Panc1 (cell line): ENCODE results near the gene KRTAP5-3. TPM values are rescaled to one million over a fixed set of nuclear protein-coding genes. Genes with fewer than 3 reads are reported as not detected.
A peak's percentile ranks its signal among the peaks of the same experiment; 100 is the strongest.

ENCODE experiments used
- ATAC-seq: fragments of 200-7000 bp; cut with Tn5 transposase; 2 replicates; pipeline ENCODE4 v1.9.1; 2020; ENCODE audit warnings: mild to moderate bottlenecking, moderate library complexity
- BruUV-seq: library from RNA; stranded (reverse); fragments of 400-500 nt; replicated peaks from 2 replicates; lab custom pipeline; 2021; lab: Mats Ljungman, UMichigan
- CTCF ChIA-PET: fragments of 300-600 bp; sonication (Branson Sonifier 250); formaldehyde crosslinking; loops from one replicate; lab custom pipeline; 2022; ENCODE audit warnings: antibody characterized with exemption; lab: Charles Lee
- POLR2A ChIA-PET: fragments of 300-600 bp; sonication (Branson Sonifier 250); formaldehyde crosslinking; loops from one replicate; lab custom pipeline; 2022; ENCODE audit warnings: antibody characterized with exemption; lab: Charles Lee
- DNase-seq: peaks from one replicate; pipeline ENCODE4 v3.0.0-alpha.2; 2010; ENCODE audit warnings: low read depth, low spot score
- H3K27ac ChIP-seq: 2 replicates; pipeline ENCODE4 v1.5.1; 2011; ENCODE audit warnings: mild to moderate bottlenecking, low read length, inconsistent platforms
- H3K27me3 ChIP-seq: fragments of 200-500 bp; sonication (Bioruptor generic); 2 replicates; pipeline ENCODE4 v1.6.0; 2014; ENCODE audit warnings: low read length, inconsistent platforms; ENCODE audit not compliant: control insufficient read depth, insufficient read depth
- H3K36me3 ChIP-seq: fragments of 200-500 bp; sonication (Bioruptor generic); 2 replicates; pipeline ENCODE4 v1.5.1; 2014; ENCODE audit warnings: inconsistent platforms, mild to moderate bottlenecking, low read length, moderate library complexity; ENCODE audit not compliant: control insufficient read depth, insufficient read depth
- H3K4me1 ChIP-seq: 2 replicates; pipeline ENCODE4 v1.5.1; 2011; ENCODE audit warnings: inconsistent platforms, mild to moderate bottlenecking, low read length, moderate library complexity; ENCODE audit not compliant: control insufficient read depth, insufficient read depth
- H3K4me3 ChIP-seq, 2 experiments: 2 replicates each; pipeline ENCODE4 v1.5.1; 2011 to 2012; ENCODE audit warnings: low read depth in 2 of 2, low read length in 2 of 2, mild to moderate bottlenecking in 2 of 2, inconsistent platforms in 1 of 2, moderate library complexity in 1 of 2
- H3K9me3 ChIP-seq: fragments of 200-500 bp; sonication (Bioruptor generic); 2 replicates; pipeline ENCODE4 v1.5.1; 2014; ENCODE audit warnings: low read depth, mild to moderate bottlenecking, inconsistent platforms, low read length, moderate library complexity; ENCODE audit not compliant: control insufficient read depth, insufficient read depth
- CTCF ChIP-seq: fragments of 450-650 bp; IDR thresholded peaks from 2 replicates; pipeline ENCODE4 v1.5.1; 2017; ENCODE audit warnings: mild to moderate bottlenecking
- POLR2AphosphoS5 ChIP-seq: IDR thresholded peaks from 2 replicates; pipeline ENCODE4 v1.6.1; 2012; ENCODE audit warnings: mild to moderate bottlenecking, low read depth, low read length, moderate library complexity
- REST ChIP-seq, 2 experiments: IDR thresholded peaks; 2 replicates each; pipeline ENCODE4 v1.6.1; 2011 to 2012; ENCODE audit warnings: low read depth in 2 of 2, control low read depth in 1 of 2, low read length in 1 of 2, mild to moderate bottlenecking in 1 of 2, moderate library complexity in 1 of 2; ENCODE audit not compliant: insufficient read depth in 1 of 2
- SIN3A ChIP-seq: IDR thresholded peaks from 2 replicates; pipeline ENCODE4 v1.6.1; 2012; ENCODE audit warnings: low read depth, mild to moderate bottlenecking, low read length, moderate library complexity, borderline replicate concordance; ENCODE audit not compliant: insufficient read depth
- TCF7L2 ChIP-seq: IDR thresholded peaks from 2 replicates; pipeline ENCODE4 v1.6.1; 2011; ENCODE audit warnings: mild to moderate bottlenecking, low read depth, low read length, inconsistent platforms
- in situ Hi-C: cut with HindIII; loops from 2 replicates; pipeline ENCODE4 v1.10.0; 2016; ENCODE audit warnings: low sequenced_read_pairs, low pct_unique_long_range_greater_than_20kb
- intact Hi-C: fragments of 100-400 bp; cut with micrococcal nuclease; formaldehyde crosslinking; loops from one replicate; pipeline ENCODE4 v1.10.0; 2022; ENCODE audit not compliant: unreplicated experiment
- total RNA-seq: library from RNA; stranded (reverse); gene quantifications from one replicate; pipeline ENCODE4 v1.2.1, GENCODE V29; 2021; ENCODE audit not compliant: unreplicated experiment

Gene KRTAP5-3
- total RNA-seq, 1 experiment from 2014 or later, result not detected

- 0 out of 2 replicates have a peak, but pooled peaks have one; percentile 31 for ATAC-seq
- no peak for DNase-seq
- H3K27me3 ChIP-seq, result peaks cover 11% of the 10 kb centered on the region
- POLR2A ChIA-PET, result no interaction called here
- no peak for TF ChIP-seq TCF7L2
- intact Hi-C loops (no loop called here), in situ Hi-C loops (no loop called here)
- H3K4me3 ChIP-seq, result no peak within 1 kb of the TSS
- no peaks in the 10 kb centered on the region for H3K36me3 ChIP-seq
- H3K4me1 ChIP-seq, result no peaks in the 10 kb centered on the region
- CTCF ChIA-PET, result interaction anchor here (0.5 to 0.6 kb wide), 2 partner anchors 25 to 239 kb away, joined by 4 to 5 read pairs; no protein-coding TSS in a partner anchor
- H3K27ac ChIP-seq, result no peak within 1 kb of the TSS
- H3K9me3 ChIP-seq, result no peaks in the 10 kb centered on the region
- no TSS peak for BruUV-seq
Measured at GRCh38 chr11:1622086-1622485, 13.8 kb upstream of the KRTAP5-3 start, which contains the start of gene KRTAP5-4. KRTAP5-4 (minus strand) TSS chr11:1622138; CDS start chr11:1622093, 45 bp downstream.

- DNase-seq, result no peak
- ATAC-seq, result no peak
- H3K27ac ChIP-seq, result no peak overlapping the region
- BruUV-seq, result no TSS peak
- ChIA-PET POLR2A (no interaction called here), CTCF (interaction anchor here (1.2 kb wide), 1 partner anchor 24 kb away, joined by 3 read pairs; no protein-coding TSS in a partner anchor)
- H3K27me3 ChIP-seq, result peaks cover 13% of the 10 kb centered on the region
- no peak overlapping the region for H3K4me3 ChIP-seq
- TF ChIP-seq CTCF (no peak), REST (IDR thresholded peaks at IDR 0.05; ENCODE audit: insufficient read depth in 1 of 2, low read depth in 2 of 2, low read length in 1 of 2) (no peak), SIN3A (no peak), TCF7L2 (no peak), POLR2AphosphoS5 (no peak)
- in situ Hi-C loops (no loop called here), intact Hi-C loops (no loop called here)
- no peaks in the 10 kb centered on the region for H3K36me3 ChIP-seq
- no peaks in the 10 kb centered on the region for H3K9me3 ChIP-seq
- no peaks in the 10 kb centered on the region for H3K4me1 ChIP-seq
Measured at GRCh38 chr11:1619449-1619848, 11.2 kb upstream of the KRTAP5-3 start.

- no peak for DNase-seq
- POLR2A ChIA-PET, result no interaction called here
- Histone ChIP-seq H3K4me3 (no peak overlapping the region), H3K4me1 (no peaks in the 10 kb centered on the region), H3K27me3 (peaks cover 11% of the 10 kb centered on the region), H3K27ac (no peak overlapping the region), H3K36me3 (no peaks in the 10 kb centered on the region), H3K9me3 (no peaks in the 10 kb centered on the region)
- ATAC-seq, result no peak
- no peak for TF ChIP-seq SIN3A
- no peak for TF ChIP-seq REST (IDR thresholded peaks at IDR 0.05; ENCODE audit: insufficient read depth in 1 of 2, low read depth in 2 of 2, low read length in 1 of 2)
- TF ChIP-seq CTCF, result no peak
- TF ChIP-seq POLR2AphosphoS5, result no peak
- no peak for TF ChIP-seq TCF7L2
- intact Hi-C loops, result no loop called here
- no TSS peak for BruUV-seq
- in situ Hi-C loops, result no loop called here
- CTCF ChIA-PET, result interaction anchor here (1.6 kb wide), 1 partner anchor 23 kb away, joined by 6 read pairs; no protein-coding TSS in a partner anchor
Measured at GRCh38 chr11:1618231-1618630, 10.0 kb upstream of the KRTAP5-3 start.
